Stimulated activated CD8-positive, alpha-beta memory T cell treated with anti-CD3 and anti-CD28 coated beads, Interleukin-2, amount 100 ng/mL, for 48 hours (primary cell): ENCODE results near the gene ZSWIM3.
A peak's percentile ranks its signal among the peaks of the same experiment; 100 is the strongest.
"Not testable (repeated sequence)": the region's sequence is repeated elsewhere in the genome, so short reads cannot be mapped to it uniquely, and the experiment has no call there.

Experiments used
- DNase-seq, 2 donors: peaks; one replicate each; pipeline ENCODE4 v3.0.0-alpha.2; 2020; ENCODE audit warnings: low read depth in 2 of 2

The ZSWIM3 gene

DNA sequence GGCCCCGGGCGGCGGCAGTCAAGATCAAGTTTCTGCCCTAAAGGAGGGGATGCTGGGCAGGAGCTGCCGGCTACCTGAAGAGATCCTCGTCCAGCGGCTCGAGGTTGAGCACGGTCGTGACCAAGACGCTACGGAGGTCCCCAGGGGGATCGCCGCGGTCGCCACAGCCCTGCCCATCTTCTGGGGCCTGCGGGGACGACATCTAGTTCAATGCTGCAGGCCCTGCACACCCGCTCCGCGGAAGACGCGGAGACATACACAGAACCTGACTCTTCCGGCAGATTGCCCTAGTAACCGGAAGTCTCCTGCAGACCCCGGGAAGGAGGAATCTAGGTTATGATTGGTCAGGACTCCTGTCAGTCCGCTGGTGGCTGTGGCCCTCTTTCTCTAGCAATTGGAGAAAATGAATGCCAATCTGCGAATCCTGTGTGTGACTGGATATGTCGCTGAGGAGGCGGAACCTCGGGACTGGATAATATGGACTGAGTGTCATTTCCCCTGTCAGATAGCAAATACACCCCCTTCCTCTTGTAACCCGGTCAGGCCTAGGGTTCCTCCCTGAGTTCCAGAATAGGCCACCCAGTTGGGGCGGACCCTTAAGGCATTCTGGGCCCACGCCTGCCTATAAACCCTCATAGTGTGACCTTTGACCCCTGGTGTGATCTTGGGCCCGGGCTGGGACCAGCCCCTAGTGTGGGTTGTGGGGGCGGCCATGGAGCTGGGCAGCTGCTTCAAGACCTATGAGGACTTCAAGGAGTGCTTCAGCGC lies at the start of gene ZSWIM3, which contains the start of gene ACOT8:
Gene ZSWIM3, plus strand, starts transcription at position 501 of the 768 bp plus-strand sequence. Its CDS starts 212 bp downstream, at position 713.
Gene ACOT8, minus strand, starts transcription at position 279 of the 768 bp plus-strand sequence. Its CDS starts 77 bp downstream, at position 202.
- DNase-seq: peak; percentile 70 to 84

DNA sequence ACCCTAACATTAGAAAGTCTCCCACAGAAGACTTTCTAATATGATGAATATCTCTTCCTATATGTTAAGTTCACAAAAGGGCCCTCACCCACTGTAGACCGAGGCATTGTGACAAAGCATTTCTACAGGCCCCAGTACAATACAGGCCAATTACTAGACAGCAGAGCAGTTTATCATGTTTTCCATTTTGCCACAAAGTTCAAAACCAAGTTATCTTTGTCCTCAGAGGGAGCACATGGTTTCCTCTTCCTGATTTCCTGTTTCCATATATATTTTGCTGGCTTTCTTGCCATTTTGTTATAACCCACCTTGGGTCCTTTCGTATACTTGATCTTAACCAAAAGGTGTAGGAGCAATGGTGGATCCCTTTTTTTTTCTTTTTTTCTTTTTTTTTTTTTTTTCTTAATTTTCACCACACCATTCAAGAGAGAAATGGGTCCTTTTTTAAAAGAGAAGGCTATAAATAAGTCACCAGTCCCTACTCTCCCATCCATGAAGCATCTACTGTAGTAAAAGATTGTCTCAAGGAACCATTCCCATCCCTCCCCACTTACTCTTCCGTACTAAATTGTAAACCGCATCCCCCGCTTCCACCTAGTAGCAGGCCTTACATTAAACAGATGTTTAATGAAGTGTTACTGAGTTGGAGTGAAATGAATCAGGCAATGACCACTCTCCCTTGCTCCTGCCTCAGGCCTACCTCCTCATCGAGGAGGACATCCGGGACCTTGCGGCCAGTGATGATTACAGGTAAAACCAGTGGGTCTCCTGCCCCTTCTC lies 47.0 kb upstream of the ZSWIM3 start:
- DNase-seq: no peak

DNA sequence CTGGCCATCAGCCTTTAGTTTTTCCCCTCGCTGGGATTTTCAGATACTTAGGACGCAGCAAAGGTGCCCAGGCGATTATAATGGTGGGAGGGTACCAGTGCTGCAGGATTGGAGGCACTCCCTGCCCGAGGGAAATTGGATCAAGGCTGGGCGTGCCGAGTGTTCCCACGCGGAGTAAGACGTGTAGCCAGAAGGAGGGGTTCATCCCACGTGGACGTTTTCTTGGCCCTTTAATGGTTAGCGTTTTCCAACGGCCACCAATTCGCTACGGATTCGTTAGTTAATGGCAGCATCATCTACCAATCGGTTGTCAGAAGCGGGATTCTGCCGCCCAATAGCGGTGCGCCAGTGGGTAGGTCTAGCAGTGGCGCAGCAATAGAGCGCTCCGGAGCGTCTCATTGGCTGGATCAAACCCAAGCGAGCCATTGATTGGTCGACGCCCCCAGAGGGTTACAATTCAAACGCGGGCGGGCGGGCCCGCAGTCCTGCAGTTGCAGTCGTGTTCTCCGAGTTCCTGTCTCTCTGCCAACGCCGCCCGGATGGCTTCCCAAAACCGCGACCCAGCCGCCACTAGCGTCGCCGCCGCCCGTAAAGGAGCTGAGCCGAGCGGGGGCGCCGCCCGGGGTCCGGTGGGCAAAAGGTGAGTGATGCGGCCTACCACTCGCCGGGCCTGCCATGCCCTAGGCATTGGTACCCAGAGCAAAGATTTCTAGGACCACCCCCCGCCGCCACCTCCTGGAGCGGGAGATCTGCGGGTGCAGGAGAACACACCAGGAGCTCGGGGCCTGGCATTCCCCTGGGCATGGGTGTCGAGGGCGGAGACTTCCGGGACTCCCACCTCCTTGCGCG lies 45.0 kb upstream of the ZSWIM3 start, which contains the start of gene UBE2C:
Gene UBE2C, plus strand, starts transcription at position 488 of the 849 bp plus-strand sequence. Its CDS starts 52 bp downstream, at position 540.
- DNase-seq: peak; percentile 86 to 92

DNA sequence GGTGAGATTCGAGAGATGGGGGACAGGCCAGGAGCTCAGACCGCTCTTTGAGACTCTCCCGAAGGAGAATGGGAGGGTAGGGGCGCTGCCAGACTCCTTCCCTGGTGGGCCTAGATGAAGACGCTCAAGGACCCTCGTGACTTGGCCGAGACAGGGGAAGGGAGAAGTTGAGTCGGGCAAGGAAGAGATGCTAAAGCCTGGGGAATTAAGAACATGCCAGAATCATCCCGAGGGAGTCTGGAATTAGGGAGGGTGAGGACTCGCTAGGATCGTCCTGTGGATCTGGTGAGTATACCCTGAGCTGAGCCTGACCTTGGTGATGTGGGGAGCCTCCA lies 44.4 kb upstream of the ZSWIM3 start:
- no peak for DNase-seq

DNA sequence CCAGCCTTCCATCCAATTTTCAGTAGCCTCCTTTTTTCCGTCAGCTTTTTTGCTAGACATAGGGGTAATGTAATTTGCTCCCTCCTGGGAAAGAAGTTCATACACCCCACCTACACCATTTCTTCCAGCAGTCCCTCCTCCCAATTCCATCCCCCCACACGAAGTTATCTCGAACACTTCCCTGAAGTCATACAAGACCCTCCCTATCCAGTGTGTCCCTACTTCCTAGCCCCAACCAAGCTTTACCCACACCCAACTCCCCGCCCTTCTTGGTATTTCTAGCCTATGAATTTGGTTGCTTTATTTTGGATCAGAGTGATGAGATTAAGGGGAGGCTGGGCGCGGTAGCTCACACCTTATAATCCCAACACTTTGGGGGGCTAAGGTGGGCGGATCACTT lies 43.9 kb upstream of the ZSWIM3 start:
- DNase-seq: no peak

DNA sequence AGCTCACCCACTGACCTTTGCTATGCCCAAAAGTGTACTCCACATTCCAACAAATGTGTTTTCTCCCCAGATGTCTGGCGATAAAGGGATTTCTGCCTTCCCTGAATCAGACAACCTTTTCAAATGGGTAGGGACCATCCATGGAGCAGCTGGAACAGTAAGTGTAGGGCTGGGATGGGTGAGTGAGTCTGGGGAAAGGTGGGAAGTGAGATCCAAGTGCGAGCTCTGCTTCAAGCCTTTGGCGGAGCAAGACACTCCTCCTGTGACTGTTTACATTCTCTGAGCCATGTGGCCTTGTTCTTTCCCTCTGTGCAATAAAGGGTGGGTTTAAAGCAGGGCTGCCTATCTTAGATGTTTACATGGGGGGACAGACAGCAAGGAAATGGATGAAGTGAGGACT lies 43.1 kb upstream of the ZSWIM3 start:
- DNase-seq: no peak

DNA sequence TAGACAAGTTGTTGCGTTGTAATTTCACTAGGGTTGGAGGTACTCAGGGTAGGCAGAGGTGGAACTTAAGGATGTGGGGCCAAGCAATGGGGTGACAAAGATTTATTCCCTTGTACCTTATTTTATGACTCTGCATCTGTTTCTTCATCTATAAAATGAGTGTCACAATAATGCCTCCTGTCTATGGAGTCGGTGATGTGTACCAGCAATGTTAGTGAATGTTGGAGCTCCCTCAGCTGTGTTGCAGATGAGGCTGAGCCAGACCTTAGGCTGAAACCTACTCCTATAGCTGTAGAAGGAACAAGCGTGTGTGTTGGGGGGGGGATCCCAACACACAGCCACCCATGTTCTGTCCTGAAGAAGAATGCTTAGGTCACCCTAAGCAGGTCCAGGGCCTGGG lies 40.5 kb upstream of the ZSWIM3 start:
- no peak for DNase-seq

DNA sequence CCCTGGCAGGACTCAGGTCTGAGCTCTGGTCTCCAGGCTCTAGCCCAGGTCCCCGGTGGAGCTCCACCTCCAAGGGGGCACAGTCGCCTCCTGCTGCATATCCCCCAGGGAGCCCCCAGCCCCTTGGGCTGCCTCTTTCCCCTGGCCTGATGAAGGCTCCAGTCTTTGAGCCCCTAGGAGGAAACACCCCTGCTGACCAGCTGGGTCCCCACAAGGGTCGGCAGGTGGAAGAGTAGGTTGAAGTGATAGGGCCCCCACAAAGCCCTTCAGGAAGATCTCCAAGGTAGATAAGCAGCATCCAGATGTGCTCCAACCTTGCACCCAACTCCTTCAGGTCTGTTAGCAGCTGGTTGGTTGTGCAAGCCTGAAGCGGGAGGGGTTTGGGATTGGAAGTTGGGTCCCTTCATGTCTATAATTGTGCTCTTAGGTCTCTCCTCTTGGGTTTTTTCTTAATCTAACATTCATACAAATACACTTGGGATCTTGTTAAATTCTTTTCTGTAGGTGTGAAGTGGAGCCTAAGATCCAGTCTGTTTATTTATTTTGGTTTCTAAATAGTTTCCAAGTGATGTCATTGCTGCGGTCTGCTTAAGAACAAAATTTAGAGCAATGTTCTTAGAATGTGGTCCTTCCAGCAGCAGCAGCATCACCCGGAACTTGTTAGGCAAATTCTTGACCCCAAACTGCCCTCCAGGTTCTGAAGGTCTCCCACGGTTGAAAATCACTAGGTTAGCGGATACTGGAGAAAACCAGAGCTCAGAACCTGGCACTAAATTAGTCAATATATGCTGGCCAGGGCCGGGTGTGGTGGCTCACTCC lies 39.8 kb upstream of the ZSWIM3 start:
- no peak for DNase-seq

DNA sequence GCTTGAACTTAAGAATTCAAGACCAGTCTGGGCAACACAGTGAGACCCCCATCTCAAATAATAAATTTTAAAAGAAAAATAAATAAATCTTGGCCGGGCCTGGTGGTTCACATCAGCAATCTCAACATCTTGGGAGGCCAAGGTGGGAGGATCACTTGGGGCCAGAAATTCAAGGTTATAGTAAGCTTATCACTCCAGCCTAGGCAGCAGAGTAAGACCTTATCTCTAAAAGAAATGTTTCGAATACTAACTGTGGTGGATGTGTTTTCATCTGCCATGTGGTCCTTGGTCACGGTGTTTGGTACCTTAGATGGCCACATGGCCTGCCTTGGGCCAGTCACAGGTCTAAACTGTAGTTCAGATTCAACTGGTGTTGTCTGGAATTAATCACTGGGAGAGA lies 39.2 kb upstream of the ZSWIM3 start:
- DNase-seq: no peak

DNA sequence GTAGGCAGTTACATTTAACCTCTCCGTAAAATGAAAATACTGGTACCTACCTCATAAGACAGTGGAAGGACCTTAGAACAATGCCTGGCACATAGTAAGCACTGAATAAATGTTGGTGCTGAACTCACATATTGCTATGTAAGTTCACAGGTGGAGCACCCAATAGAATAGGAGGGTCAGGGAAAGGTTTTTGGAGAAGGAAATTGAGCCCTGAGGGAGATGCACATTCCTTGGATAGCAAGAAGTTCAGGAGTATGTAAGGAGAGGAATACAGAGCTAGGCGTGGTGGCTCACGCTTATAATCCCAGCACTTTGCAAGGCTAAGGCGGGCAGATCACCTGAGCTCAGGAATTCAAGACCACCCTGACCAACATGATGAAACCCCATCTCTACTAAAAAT lies 37.9 kb upstream of the ZSWIM3 start:
- DNase-seq: no peak

DNA sequence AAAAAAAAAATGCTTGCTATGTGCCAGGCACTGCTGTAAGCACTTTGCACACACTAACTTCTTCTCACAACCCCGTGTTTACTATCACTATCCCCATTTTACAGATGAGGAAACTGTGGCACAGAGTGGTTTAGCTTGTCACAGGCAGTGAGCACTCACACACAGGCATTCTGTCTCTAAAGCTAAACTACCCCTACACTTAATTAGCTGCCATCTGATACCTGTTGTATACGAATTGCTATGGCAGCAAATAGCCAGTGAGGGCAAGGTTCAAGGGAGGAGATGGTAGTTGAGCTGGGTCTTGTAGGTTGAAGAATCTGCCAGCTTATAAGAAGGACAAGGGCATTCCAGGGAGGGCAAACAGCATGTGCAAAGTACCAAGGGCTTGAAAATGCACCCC lies 35.5 kb upstream of the ZSWIM3 start:
- no peak for DNase-seq

DNA sequence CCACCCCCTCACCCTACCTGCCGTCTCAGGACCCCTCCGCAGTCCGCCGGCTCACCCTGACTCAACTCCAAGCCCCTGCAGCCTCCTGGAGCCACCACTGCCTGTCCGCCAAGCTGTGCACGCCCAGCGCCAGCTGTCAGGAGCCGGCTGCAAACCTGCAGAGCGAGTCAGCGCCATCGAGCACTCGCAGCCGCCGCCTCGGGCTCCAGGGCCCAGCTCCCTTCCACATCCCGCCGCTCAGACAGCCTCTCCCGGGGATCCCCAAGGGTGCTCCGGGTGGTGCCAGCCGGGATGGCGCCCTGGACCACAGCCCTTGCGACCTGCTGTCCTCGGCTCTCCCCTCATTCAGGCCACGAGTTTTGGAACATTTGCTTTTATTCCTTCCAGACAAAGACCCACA lies 34.6 kb upstream of the ZSWIM3 start:
- no peak for DNase-seq

DNA sequence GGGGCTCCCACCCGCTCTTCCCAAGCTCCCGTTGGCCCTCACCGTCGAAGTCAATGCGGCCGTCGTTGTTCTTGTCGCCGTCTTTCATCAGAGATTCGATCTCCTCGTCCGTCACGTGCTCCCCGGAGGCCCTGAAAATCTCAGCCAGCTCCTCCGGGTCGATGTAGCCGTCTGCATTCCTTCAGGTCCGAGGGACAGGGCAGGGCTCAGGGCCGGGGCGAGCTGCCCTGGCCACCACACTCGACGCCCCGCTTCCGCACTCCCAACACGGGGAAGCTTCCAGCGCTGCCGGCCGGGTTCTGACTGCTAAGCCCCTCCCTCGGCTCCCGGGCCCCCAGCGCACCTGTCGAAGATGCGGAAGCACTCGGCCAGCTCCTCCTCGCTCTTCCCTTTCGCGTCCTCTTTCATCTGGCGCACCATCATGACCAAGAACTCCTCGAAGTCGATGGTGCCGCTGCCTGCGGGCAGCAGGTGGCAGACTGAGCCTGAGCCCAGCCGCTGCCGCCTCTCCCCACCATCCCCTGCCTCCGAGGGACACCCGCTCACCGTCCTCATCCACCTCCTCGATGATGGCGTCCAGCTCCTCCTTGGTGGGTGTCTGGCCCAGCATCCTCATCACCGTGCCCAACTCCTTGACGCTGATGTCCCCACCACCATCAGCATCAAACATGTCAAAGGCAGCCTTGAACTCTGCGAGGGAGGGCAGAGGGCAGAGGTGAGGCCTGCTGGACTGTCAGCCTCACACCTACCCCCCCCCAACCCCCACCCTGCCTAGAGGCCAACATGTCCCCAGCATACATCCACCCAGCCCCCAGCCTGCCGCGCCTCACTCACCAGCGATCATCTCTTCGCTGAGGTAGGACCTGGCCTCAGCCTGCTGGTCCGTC lies 33.2 kb upstream of the ZSWIM3 start:
- peak in 1 of 2 donors; percentile 38 for DNase-seq

DNA sequence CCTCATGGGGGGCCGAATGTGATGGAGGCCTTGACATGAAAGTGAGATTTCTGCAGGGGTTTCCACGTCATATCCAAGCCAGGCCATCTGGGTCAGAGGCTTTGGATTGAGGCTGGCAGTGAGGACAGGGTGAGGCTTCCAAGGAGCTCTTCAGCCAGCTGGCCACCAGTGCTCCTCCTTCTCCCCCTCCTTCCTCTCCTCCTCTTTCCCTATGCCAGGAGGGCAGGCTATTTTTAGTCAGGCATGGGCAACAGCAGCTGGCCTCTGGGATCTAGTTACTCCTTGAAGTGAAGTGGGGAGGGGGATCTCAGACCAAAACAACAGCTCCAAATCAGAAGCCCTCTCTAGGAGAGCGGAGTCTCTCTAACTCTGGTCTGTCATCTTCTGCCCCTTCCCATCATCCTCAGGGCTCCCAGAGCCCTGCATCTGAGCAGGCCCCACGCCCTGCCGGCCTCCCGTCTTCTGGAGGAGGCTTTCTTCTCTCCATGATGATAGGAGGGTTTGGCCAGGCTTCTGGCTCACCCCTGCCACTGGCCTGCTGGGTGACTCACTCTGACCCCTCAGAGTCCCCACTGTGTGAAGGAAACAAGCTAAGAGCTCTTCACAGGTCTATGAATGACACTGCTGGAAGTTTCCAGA lies 30.9 kb upstream of the ZSWIM3 start:
- no peak for DNase-seq

DNA sequence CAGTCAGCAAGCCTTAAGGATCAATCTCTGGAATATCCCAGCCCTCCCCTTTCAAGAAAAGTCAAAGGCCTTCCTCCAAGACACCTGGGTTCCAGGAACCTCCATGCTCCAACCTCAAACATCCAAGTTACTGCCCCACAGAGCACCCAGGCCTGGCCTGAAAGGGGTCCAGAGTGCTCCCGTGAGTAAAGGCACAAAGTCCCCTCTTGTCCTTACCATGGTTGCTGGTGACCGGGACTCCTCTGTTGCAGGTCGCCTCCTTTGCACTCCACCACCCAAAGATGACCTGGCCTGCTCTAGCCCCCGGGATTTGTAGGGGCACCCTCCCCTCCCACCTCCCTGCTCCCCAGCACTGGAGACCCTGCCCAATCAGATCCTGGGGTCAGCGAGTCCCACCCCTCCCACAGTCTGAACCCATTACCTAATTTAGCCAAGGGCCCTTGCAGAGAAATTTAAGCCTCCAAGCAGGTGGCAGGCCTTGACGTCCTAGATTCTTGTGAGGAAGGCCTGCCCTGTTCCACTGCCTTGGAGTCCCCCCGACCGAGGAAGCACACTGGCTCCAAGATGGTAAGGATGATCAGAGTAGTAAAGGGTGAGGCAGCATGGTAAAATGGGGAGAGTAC lies 30.3 kb upstream of the ZSWIM3 start, which contains the start of gene TNNC2:
Gene TNNC2, minus strand, starts transcription at position 283 of the 623 bp plus-strand sequence. Its CDS starts 64 bp downstream, at position 219.
- no peak for DNase-seq

DNA sequence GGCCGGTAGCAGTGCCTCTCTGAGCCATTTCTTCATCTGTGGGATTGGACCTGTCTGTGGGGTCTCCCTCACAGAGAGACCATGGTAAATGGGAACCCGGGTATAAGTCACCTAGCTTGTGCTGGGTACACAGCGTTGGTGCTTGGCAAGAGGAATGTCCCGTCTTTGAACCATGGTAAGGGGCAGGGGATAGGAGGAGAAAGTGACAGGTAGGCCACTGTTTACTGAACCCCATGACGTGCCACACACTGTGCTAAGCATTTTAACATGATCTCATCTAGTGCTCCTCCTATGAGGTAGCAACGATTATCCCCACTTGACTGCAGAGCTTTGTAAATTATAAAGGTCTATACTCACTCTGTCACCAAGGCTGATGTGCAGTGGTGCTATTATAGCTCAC lies 29.7 kb upstream of the ZSWIM3 start:
- DNase-seq: no peak

DNA sequence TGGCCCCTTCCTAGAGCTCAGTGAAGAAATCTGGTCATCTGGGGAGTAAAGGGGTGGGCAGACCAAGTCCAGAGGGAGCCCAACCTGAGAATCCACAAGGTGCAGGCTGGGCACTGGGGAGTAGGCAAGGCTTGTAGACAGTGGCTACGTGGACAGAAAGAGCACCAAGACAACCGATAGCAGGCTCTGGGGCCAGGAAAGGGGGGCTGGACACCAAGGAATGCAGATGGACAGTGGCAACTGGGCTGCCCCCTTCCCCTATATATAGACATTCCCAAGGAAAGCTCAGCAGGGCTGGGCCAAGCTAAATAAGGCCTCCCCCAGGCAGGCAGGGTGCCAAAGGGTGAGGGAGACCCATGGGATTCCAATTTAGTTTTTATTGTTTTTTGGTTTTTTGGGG lies 28.8 kb upstream of the ZSWIM3 start:
- no peak for DNase-seq

DNA sequence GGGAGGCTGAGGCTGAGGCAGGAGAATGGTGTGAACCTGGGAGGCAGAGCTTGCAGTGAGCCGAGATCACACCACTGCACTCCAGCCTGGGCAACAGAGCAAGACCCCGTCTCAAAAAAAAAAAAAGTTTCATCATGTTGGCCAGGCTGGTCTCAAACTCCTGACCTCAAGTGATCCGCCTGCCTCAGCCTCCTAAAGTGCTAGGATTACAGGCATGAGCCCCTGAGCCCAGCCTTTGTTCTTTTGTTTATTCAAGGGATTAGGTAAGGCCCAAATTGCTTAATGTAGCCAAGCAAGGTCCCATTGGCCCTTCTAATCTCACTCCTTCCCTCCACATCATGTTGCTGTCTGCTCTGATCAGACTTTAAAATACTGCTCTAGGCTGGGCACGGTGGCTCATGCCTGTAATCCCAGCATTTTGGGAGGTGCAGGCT lies 27.7 kb upstream of the ZSWIM3 start:
- DNase-seq: not testable (repeated sequence)

DNA sequence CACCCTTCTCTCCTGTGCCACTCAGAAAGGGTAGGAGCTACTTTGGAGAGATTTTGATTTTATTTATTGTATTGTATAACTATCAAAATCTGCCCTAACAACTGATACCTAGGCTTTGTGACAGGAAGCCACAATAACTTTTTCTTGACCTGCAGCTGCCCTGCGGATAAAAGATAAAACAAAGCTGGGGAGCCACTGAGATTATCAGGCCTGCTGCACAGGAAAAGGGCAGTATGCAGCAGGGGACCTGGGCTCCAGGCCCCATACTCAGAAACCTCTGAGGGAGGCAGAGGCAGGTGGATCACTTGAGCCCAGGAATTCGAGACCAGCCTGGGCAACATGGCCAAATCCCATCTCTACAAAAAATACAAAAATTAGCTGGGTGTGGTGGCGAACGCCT lies 24.8 kb upstream of the ZSWIM3 start:
- DNase-seq: no peak
